ENCODE results near the gene GGTA1.
"Not testable (repeated sequence)": the region's sequence is repeated elsewhere in the genome, so short reads cannot be mapped to it uniquely, and the experiment has no call there.

GGTA1 gene

DNA sequence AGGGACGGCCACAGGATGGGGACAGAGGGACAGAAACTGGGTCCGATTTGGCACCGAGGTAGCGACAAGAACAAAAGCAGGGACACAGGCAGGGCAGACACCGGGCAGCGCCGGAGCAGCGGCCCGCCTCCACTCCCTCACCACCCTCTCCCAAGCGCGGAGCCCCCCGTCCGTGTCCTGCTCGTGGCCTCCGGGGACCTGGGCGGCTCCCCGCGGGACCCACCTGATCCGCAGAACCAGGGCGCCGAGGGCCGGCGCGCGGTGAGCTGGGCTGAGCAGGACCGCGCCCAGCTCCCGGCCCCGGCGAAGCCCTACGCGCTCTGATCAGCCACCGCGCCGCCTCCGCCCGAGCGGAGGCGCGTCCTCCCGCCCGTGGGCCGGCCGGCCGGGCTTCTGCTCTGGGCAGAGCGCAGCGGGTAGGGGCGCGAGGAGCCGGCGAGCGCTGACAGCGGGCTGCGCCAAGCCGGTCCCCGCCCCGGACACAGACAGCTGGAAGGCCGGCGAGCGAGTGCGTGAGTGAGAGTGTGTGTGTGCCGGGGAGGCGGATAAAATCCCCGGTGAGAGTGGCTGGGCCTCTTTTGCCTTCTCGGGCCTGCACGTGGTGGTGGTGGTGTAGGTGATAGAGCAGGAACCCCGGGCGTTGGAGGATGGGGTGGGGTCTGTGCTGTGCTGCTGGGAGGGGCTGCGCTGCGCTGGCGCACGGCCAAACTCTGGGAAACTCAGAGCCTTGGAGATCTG is at the start of gene GGTA1:
GGTA1 (minus strand) TSS at position 418 of the 738 bp plus-strand sequence. CDS start 31,922 bp downstream, outside the sequence.
- FAIRE-seq = no peak

DNA sequence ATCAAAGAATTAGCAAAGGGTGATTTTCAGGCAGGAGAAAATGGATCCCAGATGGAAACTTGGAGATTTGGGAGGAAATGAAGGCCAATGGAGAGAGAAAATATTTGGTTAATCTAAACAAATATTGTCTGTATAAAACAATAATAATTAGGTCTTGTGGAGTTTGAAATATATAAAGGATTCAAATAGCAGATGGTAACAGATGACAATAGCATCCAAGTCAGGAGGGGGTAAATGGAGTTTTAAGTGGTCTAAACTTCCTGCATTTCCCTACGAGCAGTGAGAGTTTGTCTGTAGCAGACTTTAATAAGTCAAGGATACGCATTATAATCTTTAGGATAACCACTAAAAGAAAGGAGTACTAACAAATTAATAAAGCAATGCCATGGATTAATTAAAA is 49.0 kb upstream of the GGTA1 start:
- no peak for FAIRE-seq

DNA sequence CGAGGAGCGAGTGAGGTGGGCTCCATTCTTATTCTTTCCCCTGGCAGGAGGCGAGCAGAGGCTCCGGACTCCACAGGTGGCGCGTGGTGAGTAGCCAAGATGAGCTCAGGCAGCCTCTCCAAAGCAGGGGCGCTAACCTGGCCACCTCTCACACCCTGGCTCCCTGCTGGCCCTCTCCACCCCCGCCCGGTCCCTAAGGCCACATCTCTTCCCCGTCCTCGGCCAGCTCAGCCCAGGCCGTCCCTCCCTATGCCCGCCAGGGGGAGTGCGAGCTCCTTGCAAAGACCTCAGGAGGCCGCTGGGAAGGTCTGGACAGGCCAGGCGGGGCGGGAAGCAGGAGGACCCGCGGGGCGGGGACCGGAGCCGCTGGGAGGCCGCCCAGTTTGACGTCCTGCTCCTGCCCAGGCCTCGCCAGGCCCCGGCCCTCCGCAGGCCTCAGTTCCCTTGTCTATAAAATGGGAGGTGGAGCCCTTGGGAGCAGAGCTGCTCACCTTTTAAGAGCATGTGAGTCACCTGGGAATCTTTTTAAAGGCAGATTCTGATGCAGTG is 46.3 kb upstream of the GGTA1 start:
- FAIRE-seq = peak; percentile 63

DNA sequence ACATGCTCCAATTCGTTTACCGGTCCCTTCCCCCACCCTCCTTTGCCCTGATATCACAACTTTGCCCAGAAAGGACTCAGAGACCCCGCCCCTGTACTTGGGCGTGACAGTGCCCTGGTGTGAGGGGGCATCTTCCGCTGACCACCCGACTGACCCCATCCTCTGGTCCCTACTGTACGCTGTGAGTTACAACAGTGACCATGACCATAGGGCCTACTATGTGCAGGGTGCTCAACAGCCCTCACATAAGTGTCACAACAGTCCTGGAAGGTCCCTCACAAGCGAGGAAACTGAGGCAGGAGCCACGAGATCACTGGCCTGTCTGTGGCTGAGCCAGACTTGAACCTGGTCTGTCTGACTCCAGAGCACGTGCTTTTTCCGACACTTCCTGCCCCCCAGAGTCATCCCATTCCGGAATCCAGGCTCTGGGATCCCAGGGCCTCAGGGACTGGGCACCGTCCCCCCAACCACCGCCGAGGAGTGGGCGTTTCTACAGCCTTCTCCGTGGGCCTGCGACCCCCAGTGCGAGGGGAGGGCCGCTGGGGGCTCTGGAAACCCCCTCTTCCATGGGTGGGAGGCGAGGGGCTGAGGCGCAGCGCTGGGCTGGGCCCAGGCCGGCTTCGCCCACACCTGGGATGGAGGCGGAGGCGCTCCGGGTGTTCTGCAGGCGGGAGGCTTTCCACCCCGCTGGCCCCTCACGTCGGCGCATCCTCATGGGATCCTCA is 45.7 kb upstream of the GGTA1 start:
- FAIRE-seq = no peak

DNA sequence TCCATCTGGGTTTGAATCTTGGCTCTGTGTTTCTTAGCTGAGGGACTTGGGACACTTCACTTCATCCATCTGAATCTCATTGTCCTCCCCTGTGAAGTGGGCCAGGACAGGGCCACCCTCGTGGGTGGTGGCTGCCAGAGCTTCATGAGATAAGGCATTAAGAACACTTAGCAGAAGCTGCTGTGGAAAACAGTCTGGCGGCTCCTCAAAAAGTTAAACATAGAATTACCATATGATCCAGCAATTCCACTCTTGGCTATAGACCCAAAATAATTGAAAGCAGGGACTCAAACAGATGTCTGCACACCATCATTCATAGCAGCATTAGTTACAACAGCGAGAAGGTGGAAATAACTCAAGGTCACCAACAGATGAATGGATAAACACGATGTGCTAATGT is 42.4 kb upstream of the GGTA1 start:
- no peak for FAIRE-seq

DNA sequence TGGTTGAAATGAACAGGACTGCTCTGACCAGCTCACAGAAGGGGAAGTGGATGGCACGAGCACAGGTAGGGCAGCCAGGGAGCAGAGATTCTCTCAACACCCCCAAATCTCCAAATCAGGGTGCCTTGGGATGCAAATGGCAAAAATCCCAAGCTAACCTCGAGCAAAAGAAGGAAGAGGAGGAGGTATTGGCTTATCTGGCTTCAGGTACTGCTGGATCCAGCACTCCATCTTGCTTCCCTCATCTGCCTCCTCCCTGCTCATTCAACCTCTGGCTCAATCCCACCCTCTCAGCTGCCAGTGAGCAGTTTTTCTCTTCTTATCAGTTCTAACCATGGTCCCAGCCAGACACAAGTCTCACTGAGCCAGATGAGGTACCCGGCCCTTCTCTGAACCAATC is 41.6 kb upstream of the GGTA1 start:
- no peak for FAIRE-seq

DNA sequence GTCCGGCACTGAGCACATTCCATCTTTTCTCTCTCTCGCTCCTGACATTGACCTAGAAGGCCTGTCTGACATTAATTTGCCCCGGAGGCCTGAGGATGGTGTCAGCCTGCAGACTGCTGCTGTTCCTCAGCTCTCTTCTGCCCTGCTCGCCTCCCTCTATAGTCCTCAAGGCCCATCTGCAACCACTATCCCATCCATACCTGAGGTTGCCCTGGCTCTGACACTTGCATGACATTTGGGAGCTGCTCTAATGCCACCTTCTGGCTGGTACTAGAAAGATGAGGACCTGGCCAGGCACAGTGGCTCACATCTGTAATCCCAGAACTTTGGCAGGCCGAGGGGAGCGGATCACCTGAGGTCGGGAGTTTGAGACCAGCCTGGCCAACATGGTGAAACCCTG is 38.6 kb upstream of the GGTA1 start:
- FAIRE-seq = no peak

DNA sequence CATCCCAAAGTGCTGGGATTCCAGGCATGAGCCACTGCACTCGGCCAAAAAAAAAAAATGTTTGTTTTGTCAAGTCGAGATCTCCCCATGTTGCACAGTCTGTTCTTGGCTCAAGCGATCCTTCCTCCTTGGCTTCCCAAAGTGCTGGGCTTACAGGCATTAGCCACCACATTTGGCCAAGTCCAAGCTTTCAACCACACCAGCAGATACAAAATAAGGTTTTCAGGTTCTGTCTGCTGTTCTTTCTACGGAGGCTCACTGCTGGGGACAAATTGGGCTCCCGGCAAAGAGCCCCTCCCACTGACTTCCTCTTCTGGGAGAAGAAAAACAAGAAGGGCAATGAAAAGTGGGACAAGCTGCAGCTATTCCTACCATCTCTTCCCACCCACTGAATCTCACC is 37.6 kb upstream of the GGTA1 start:
- no peak for FAIRE-seq

DNA sequence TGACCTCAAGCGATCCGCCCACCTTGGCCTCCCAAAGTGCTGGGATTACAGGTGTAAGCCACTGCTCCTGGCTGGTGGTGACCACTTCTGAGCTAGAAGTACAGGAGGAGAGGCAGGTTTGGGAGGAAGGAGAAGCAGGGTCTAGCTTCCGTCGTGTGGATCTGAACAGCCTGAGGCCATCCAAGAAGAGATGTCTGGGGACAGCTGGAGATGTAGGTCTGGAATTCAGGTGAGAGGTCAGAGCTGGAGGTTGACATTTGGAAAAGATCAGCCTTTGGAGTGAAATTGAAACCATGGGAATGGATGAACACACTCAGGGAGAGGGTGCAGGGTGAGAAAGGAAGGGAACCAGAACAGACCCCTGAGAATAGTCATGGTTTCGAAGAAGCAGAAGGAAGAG is 33.2 kb upstream of the GGTA1 start:
- no peak for FAIRE-seq

DNA sequence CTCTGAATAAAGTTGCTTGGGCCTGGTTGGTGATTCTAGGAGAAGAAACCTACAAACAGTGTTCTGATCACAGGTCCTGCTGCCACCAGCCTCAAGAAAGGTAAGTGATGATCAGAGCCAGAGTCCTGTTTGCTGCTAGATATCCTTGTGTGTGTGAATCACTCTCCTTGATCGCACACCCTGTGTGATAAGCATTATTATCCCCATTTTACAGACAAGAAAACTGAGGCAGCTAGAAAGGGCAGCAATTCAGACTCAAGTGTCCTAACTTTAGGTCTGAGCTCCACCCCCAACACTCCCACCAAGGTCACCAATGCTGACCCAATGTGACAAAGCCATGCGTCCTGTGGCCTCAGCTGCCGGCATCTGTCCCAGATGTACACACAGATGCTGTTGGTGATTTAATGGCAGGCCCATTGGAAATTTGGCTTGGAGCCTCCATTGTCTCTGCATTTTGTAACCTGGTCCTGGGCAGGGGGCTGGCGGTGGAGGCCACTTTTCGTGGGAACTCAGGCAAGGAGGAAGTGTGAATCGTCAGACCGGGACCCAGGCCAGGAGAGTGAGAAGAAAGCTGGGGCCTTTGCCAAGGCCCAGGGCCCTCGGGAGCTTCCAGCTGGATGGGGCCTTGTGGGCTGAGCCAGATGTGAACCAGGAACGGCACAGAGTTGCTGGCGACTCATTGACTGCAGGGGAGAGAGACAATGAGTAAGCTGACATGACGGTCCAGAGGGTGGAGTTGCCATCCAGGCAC is 29.8 kb upstream of the GGTA1 start:
- no peak for FAIRE-seq

DNA sequence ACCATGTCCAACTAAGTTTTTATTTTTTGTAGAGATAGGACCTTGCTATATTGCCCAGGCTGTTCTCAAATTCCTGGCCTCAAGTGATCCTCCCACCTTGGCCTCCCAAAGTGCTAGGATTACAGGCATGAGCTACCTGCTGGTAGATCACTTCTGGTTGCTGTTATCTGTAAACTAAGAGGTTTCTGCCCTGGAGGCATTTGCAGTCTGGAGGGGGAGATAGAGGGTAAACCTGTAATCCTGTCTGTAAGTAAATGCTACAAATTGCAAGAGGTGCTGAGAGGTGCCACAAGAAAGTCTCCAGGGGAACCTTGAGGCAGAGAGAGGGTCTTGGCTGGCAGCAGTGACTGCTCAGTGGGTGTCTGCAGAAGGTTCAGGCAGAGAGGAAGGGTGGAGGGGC is 29.0 kb upstream of the GGTA1 start:
- FAIRE-seq = no peak

DNA sequence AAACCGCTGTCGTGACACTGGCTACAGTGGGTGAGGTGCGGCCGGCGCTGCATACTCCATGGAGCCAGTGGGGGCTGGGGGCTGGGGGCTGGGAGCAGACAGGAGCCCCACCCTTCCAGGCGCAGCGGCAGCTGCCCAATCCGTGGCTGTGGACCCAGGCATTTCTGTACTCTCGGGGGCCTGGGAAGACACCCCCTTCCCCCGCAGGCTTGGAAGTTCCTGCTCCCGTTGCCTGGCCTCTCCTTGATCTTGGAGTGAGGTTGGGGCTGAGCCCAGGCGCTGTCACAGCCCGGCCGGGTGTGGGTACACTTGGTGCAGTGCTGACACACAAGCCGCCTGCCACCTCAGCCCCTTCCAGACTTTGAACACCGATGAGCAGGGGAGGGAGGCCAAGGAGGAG is 27.7 kb upstream of the GGTA1 start:
- FAIRE-seq = no peak

DNA sequence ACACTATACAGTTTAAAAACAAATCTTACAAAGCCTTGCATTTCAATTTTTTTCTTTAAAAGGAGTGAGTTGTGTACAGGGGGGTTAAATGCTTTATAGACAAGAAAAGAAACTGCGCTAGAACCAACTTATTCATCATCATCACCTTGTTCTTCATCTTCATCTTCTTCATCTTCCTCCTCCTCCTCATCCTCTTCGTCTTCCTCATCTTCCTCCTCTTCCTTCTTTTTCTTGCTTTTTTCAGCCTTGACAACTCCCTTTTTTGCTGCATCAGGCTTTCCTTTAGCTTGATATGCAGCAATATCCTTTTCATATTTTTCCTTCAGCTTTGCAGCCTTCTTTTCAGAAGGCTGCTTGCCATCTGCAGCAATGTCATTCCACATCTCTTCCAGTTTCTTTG is 20.0 kb upstream of the GGTA1 start:
- not testable (repeated sequence) for FAIRE-seq

DNA sequence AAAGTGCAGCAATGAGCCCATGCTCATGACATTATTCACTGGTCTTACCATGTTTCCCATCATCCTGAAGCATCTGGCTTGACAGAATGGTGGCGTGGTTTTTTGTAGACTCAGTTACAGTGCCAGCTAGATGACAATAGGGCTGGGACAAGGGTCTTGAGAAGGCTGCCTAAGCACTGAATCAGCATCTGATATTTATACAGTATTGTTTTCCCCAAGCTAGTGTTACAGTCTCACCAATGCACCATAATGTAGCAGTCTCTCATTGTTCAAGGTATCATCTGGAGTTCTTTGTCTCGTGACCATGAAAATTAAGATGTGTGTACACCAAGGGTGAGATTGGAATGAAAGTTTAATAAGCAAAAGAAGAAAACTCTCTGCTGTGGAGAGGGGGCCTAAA is 19.0 kb upstream of the GGTA1 start:
- no peak for FAIRE-seq

DNA sequence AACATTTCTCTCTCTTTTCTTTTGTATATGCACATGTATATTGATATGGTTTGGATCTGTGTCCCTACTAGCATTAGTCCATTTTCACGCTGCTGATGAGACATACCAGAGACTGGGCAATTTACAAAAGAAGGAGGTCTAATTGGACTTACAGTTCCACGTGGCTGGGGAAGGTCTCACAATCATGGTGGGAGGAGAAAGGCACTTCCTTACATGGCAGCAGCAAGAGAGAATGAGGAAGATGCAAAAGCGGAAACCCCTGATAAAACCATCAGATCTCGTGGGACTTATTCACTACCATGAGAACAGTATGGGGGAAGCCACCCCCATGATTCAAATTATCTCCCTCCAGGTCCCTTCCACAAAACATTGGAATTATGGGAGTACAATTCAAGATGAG is 13.5 kb upstream of the GGTA1 start:
- not testable (repeated sequence) for FAIRE-seq

DNA sequence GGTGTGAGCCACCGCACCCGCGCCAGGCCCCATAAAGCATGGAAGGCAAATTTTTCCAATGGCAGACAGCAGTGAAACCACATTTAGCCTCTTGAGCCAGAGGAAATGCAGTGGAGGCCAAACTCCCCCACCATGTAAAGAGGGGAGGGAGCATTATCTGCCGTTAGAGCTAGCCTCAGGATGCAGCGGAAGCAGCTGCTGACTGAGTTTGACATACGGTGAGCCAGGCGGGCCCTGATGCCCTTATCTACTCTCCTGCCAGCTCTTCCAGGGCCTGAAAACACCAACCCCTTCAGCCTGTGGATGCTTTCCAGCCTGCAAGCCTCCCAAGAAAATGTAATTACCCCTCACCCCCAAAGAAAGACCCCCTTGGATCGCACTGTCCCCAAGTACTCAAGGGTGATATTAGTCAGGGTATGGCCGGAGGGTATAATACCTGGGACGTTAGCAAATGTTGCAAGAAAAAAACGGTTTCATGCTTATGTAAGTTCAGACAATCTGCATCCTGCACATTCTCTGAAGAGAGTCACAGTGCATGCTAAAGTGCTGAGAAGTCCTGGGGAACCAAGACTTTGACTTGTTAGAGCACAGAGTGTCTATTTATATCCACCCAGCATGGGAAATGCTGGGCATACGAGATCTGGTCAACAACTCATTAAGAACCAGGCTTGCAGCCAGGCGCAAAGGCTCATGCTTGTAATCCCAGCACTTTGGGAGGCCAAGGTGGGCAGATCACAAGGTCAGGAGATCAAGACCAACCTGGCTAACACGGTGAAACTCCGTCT is 11.3 kb upstream of the GGTA1 start:
- FAIRE-seq = no peak

DNA sequence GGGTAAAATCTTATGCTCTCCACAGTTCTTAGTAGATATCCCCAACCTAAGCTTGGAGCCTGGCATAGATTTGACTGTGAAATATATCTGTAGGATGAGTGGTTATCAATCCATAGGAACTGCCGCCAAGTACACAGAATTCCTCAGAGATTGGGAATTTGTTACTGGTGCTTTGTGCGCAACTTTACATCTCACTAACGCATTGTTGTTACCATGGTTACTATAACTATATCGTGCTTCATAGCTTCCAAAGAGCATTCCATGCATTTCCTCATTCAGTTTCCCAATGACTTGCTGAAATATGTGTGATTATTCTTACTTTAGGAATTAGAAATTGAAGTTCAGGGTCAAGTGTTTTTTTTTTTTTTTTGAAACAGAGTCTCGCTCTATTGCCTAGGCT is 9.5 kb upstream of the GGTA1 start:
- no peak for FAIRE-seq

DNA sequence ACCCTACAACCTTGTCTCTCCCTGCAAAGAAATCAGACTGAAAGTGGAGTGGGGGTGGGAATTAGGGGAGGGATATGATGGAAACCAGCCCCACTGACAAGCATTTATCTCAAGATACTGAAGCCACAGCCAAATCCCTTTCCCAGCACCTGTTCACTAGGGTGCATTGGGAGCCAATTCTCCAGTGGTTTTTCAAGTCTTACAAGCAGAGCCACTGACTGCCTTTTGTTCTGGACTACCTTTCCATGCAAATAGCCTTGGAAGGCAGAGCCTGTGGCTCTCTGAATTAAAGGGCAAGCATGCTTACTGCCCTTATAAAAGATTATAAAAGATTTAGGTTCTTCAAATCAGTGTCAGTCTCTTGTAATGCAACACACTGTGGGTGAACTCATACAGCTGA is 8.8 kb upstream of the GGTA1 start:
- no peak for FAIRE-seq

DNA sequence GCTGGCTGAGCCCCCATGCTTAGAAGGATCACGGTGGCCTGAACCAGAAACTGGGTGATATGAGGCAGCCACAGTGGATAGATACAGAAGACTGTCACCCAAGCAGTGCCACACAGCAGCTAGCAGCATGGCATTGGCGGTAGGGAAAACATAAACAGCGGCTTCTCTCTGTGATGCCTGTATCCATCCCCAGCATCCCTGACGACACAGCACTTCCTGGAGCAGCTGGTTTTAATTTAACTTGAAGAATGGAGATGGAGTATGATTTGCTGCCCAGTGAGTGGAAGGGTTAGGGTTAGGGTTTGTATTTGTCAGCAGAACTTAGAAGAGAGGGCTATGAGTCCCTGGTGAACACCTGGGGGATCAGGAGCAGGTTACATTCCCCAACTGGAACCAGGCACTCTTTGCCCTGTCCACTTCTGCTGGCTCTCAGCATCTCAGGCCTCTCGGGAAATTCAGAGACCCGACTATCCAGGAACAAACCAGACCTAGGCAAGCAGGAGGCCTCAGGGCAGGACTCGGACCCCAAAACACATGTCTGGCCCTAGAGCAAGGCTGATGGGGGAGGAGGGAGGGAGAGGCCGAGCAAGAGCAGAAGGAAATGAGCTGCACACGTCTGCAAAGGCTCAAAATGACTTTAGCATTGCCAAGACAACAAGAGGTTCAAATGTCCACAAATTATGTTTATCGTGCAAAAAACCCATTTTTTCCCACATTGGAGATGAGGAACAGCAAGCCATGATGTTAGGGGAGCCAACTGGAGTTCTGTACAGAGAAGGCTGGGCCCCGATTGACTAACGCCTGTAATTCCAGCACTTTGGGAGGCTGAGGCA is 6.5 kb upstream of the GGTA1 start:
- FAIRE-seq = no peak

DNA sequence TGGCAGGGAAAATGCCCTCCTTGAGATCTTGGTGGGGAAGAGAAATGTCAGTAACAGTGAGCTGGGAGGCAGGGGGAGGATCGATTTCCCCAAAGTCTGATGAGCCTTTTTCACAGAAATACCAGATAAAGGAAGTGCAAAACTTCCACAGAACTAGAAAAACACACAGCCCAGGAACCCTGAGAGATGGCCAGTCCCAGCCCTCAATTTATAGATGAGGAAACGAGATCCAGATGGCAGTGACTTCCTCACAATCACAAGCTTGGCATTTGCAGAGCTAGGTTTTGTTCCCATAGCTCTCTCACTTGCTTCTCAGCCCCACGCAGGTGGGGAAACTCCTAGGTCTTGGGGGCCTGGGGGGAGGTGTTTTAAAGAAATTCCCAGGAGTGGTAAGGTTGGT is 3.8 kb upstream of the GGTA1 start:
- no peak for FAIRE-seq

DNA sequence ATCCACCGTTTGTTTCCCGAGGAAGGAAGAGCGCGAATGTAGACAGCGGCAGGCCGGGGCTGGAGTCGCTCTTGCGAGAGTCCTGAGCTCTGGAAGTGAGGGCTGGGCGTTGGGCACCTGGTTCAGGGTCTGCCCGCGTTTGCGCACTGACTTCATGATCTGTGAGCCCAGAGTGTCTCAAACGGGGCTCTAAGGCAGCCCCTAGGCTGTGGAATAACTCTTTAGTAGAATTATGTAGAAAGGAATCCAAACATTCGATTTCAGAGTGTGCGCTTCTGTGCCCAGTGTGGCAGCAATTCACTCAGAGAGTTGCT is 478 bp upstream of the GGTA1 start:
- no peak for FAIRE-seq

DNA sequence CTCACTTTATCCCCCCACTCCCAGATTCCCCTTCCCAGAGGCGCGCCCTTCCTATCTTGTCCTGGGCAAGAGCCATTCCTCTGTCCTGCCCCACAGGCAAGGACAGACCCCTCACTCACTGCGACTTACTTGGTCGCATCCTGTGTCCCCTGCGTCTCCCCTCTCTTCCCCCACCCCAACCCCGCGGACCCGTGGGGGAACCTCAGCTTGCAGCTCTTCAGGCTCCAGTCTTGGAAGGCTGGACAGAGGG is 542 bp downstream of the GGTA1 start:
- no peak for FAIRE-seq

Data from G401.6 (cell line).